ENCODE measurements around the gene NACC2.

DNA sequence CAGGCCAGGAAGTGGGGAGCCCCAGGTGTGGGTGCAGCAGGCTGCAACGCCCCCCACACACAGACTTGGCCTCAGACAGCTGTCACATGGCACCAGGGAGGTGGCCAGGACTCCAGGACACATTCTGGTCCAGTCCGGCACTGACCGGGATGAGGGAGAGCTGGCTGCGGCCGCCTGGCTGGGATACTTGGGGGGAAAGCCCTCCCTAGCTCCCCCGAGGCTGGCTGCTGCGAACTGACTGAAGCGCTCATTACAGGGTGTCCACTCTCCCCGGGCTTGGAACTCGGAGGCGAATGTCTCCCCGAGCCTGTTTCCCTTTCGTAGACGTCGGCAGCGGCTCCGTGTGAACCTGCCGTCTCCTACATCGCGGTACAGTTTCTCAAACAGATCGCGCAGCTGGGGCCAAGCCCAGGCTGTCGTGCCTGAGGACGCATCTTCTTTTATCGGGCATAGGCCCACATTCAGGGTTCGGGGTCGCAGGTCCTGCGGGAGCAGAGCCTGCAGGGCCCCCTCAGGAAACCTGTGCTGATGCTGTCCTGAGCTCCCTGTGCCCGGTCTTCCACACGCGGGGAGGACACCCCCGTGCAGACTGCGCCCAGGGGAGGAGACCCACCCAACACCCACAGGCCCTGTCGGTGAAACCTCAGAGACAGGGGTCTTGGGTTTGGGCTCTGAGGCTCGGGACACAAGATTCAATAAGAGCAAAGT lies 19.8 kb downstream of the NACC2 start:
- TF ChIP-seq, protein P1, sequence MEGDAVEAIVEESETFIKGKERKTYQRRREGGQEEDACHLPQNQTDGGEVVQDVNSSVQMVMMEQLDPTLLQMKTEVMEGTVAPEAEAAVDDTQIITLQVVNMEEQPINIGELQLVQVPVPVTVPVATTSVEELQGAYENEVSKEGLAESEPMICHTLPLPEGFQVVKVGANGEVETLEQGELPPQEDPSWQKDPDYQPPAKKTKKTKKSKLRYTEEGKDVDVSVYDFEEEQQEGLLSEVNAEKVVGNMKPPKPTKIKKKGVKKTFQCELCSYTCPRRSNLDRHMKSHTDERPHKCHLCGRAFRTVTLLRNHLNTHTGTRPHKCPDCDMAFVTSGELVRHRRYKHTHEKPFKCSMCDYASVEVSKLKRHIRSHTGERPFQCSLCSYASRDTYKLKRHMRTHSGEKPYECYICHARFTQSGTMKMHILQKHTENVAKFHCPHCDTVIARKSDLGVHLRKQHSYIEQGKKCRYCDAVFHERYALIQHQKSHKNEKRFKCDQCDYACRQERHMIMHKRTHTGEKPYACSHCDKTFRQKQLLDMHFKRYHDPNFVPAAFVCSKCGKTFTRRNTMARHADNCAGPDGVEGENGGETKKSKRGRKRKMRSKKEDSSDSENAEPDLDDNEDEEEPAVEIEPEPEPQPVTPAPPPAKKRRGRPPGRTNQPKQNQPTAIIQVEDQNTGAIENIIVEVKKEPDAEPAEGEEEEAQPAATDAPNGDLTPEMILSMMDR (conservative IDR thresholded peaks at IDR 0.05 in 1 of 2, IDR thresholded peaks at IDR 0.05 in 1 of 2; ENCODE audit: low read depth in 1 of 2, low read length in 2 of 2) = no peak
- TF ChIP-seq EZH2 (IDR thresholded peaks at IDR 0.05; ENCODE audit: low read length, missing control alignments) = no peak

Measured in fibroblast of lung (primary cell).